Transverse colon (tissue), 4 donors: ENCODE data around the gene SMARCD1.

Experiments used
- CTCF ChIP-seq, 5 experiments: fragments of 200-600 bp in 3 of 5; fragments of 450-650 bp in 2 of 5; sonication (generic) in 3 of 5; IDR thresholded peaks; 1 replicate in 2 of 5; 2 replicates in 3 of 5; pipeline ENCODE4 v1.5.1; 2016 to 2017; ENCODE audit warnings: antibody characterized with exemption in 5 of 5, inconsistent platforms in 3 of 5, mild to moderate bottlenecking in 2 of 5, moderate library complexity in 1 of 5
- POLR2AphosphoS5 ChIP-seq, 3 donors: sonication (generic); formaldehyde crosslinking; IDR thresholded peaks; one replicate each; pipeline ENCODE4 v1.6.1; 2016; ENCODE audit warnings: antibody characterized with exemption in 3 of 3

- TF ChIP-seq CTCF (IDR thresholded peaks at IDR 0.05) = peak; percentile 40 to 69 (median 41)
- TF ChIP-seq POLR2AphosphoS5 (IDR thresholded peaks at IDR 0.05) = no peak
Measured at GRCh38 chr12:50132505-50133135, 47.5 kb downstream of the SMARCD1 start.
